Ishikawa (cell line): Measurements from ENCODE around the gene GABPB2.

ENCODE experiments used
- CEBPB ChIP-seq: IDR thresholded peaks from 2 replicates; pipeline ENCODE4 v1.6.1; 2012
- CREB1 ChIP-seq: IDR thresholded peaks from 2 replicates; pipeline ENCODE4 v1.6.1; 2012; ENCODE audit warnings: low read depth
- EGR1 ChIP-seq: IDR thresholded peaks from 2 replicates; pipeline ENCODE4 v1.6.1; 2012
- EP300 ChIP-seq: IDR thresholded peaks from 2 replicates; pipeline ENCODE4 v1.6.1; 2012; ENCODE audit warnings: borderline replicate concordance
- FOXM1 ChIP-seq: IDR thresholded peaks from 2 replicates; pipeline ENCODE4 v1.6.1; 2012; ENCODE audit warnings: low read depth, borderline replicate concordance
- NFIC ChIP-seq: IDR thresholded peaks from 2 replicates; pipeline ENCODE4 v1.6.1; 2012
- RAD21 ChIP-seq: IDR thresholded peaks from 2 replicates; pipeline ENCODE4 v1.6.1; 2012; ENCODE audit warnings: low read depth
- TAF1 ChIP-seq: IDR thresholded peaks from 2 replicates; pipeline ENCODE4 v1.6.1; 2012; ENCODE audit warnings: low read depth, mild to moderate bottlenecking
- TCF12 ChIP-seq: IDR thresholded peaks from 2 replicates; pipeline ENCODE4 v1.6.1; 2012; ENCODE audit warnings: low read depth
- TEAD4 ChIP-seq: IDR thresholded peaks from 2 replicates; pipeline ENCODE4 v1.6.1; 2012
- YY1 ChIP-seq: IDR thresholded peaks from 2 replicates; pipeline ENCODE4 v1.6.1; 2012; ENCODE audit warnings: low read depth
- ZBTB7A ChIP-seq: IDR thresholded peaks from 2 replicates; pipeline ENCODE4 v1.6.1; 2012; ENCODE audit warnings: low read depth
- TF ChIP-seq, protein P1 (sequence below): IDR thresholded peaks from 2 replicates; pipeline ENCODE4 v1.6.1; 2012; ENCODE audit warnings: low read depth, mild to moderate bottlenecking
- TF ChIP-seq, protein P2 (sequence below): IDR thresholded peaks from 2 replicates; pipeline ENCODE4 v1.6.1; 2012
- TF ChIP-seq, protein P3 (sequence below): IDR thresholded peaks from 2 replicates; pipeline ENCODE4 v1.6.1; 2012

The GABPB2 gene

DNA sequence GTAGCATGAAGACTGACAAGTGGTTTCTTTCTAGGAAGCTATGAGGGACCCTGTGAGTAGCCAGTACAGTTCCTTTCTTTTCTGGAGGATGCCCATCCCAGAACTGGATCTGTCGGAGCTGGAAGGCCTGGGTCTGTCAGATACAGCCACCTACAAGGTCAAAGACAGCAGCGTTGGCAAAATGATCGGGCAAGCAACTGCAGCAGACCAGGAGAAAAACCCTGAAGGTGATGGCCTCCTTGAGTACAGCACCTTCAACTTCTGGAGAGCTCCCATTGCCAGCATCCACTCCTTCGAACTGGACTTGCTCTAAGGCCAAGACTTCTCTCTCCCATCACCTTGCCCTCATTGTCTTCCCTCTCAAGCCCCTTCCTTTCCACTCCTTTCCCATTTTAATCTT, 3.4 kb upstream of the GABPB2 start:
- TF ChIP-seq, protein P1, sequence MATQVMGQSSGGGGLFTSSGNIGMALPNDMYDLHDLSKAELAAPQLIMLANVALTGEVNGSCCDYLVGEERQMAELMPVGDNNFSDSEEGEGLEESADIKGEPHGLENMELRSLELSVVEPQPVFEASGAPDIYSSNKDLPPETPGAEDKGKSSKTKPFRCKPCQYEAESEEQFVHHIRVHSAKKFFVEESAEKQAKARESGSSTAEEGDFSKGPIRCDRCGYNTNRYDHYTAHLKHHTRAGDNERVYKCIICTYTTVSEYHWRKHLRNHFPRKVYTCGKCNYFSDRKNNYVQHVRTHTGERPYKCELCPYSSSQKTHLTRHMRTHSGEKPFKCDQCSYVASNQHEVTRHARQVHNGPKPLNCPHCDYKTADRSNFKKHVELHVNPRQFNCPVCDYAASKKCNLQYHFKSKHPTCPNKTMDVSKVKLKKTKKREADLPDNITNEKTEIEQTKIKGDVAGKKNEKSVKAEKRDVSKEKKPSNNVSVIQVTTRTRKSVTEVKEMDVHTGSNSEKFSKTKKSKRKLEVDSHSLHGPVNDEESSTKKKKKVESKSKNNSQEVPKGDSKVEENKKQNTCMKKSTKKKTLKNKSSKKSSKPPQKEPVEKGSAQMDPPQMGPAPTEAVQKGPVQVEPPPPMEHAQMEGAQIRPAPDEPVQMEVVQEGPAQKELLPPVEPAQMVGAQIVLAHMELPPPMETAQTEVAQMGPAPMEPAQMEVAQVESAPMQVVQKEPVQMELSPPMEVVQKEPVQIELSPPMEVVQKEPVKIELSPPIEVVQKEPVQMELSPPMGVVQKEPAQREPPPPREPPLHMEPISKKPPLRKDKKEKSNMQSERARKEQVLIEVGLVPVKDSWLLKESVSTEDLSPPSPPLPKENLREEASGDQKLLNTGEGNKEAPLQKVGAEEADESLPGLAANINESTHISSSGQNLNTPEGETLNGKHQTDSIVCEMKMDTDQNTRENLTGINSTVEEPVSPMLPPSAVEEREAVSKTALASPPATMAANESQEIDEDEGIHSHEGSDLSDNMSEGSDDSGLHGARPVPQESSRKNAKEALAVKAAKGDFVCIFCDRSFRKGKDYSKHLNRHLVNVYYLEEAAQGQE: no peak
- no peak for TF ChIP-seq FOXM1

DNA sequence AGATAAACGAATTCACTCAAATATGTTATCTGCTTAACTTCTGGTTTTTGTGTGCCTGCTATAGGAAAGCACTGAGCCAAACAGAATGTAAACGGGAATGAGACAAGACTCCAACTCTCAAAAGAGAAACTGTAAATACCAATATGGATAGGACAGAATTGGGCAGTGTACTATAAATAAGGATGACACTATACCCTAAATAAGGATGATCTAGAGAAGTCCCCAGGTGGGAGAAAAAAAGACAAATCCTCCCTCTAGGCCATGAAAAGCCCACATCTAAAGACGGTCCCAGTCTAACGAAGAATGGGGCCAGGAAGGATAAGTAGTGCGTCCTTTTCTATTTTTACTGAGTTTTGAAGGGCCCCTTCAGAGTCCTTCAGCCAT, 1.5 kb upstream of the GABPB2 start:
- TF ChIP-seq, protein P1: no peak
- no peak for TF ChIP-seq NFIC
- no peak for TF ChIP-seq CEBPB
- TF ChIP-seq YY1: no peak
- TF ChIP-seq ZBTB7A: no peak
- TF ChIP-seq, protein P2, sequence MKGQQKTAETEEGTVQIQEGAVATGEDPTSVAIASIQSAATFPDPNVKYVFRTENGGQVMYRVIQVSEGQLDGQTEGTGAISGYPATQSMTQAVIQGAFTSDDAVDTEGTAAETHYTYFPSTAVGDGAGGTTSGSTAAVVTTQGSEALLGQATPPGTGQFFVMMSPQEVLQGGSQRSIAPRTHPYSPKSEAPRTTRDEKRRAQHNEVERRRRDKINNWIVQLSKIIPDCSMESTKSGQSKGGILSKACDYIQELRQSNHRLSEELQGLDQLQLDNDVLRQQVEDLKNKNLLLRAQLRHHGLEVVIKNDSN: no peak
- TF ChIP-seq, protein P3, sequence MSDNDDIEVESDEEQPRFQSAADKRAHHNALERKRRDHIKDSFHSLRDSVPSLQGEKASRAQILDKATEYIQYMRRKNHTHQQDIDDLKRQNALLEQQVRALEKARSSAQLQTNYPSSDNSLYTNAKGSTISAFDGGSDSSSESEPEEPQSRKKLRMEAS: no peak
- no peak for TF ChIP-seq TCF12
- TF ChIP-seq TAF1: no peak
- TF ChIP-seq RAD21: no peak
- TF ChIP-seq FOXM1: no peak
- no peak for TF ChIP-seq TEAD4
- no peak for TF ChIP-seq EGR1

DNA sequence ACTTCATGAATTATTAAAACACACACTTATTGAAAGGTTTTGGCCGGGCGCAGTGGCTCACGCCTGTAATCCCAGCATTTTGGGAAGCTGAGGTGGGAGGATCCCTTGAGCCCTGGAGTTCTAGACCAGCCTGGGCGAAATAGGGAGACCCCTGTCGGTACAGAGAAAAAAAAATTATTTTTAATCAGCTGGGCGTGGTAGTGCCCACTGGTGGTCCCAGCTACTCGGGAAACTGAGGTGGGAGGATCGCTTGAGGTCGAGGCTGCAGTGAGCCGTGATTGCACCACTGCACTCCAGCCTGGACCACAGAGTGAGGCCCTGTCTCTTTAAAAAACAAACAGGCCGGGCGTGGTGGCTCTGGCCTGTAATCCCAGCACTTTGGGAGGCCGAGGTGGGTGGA, 1.7 kb downstream of the GABPB2 start:
- no peak for TF ChIP-seq EP300
- TF ChIP-seq TAF1: no peak
- TF ChIP-seq FOXM1: no peak
- no peak for TF ChIP-seq NFIC
- TF ChIP-seq YY1: no peak
- TF ChIP-seq ZBTB7A: no peak
- TF ChIP-seq, protein P2: no peak
- TF ChIP-seq, protein P1: no peak
- no peak for TF ChIP-seq TCF12
- TF ChIP-seq CEBPB: no peak
- TF ChIP-seq CREB1: no peak

DNA sequence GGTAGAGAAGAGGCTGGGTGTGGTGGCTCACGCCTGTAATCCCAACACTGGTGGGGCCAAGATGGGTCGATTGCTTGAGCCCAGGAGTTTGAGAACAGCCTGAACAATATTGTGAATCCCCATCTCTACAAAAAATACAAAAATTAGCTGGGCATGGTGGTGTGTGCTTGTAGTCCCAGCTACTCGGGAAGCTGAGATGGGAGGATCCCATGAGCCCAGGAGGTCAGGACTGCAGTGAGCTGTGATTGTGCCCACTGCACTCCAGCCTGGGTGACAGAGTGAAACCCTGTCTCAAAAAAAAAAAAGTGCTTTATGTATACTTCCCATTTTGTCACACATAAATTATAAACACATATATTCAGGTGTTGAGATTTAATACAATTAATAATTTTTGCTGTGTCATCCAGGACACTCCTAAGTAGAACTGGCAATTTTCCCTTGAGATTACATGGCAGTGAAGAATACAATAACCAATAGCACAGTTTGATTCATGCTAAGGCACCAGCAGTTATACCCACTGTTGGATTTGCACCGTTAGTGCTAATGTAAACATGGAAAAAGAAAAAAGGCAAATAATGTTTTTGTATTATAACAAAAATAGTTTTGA, 15.5 kb downstream of the GABPB2 start:
- TF ChIP-seq CREB1 (no peak), TAF1 (no peak), CEBPB (no peak), NFIC (no peak), YY1 (no peak), TCF12 (no peak), EGR1 (no peak), EP300 (no peak), RAD21 (no peak), FOXM1 (no peak), ZBTB7A (no peak), TEAD4 (no peak)
- TF ChIP-seq, protein P3: no peak
- TF ChIP-seq, protein P1: no peak
- TF ChIP-seq, protein P2: no peak
